GM13977 (cell line): ENCODE measurements around the gene AMER3.

Experiments used
- DNase-seq: peaks from one replicate; pipeline ENCODE4 v3.0.0; 2012; ENCODE audit warnings: low spot score
- CTCF ChIP-seq: IDR thresholded peaks from 2 replicates; pipeline ENCODE4 v1.5.1; 2012; ENCODE audit warnings: mild to moderate bottlenecking, control low read depth; ENCODE audit not compliant: insufficient read depth; ENCODE audit errors: extremely low read depth, missing control alignments
- in situ Hi-C: fragments of 300-500 bp; cut with MboI; formaldehyde crosslinking; loops from one replicate; pipeline ENCODE4 v1.12.0; 2022; ENCODE audit warnings: low sequenced_read_pairs, low pct_unique_long_range_greater_than_20kb, mixed read lengths, inconsistent platforms; ENCODE audit not compliant: unreplicated experiment

Gene AMER3

GRCh38 chr2:130762031-130762909, 6.9 kb downstream of the AMER3 start:
- in situ Hi-C loops = no loop called here
- DNase-seq = no peak
- no peak for TF ChIP-seq CTCF

DNA sequence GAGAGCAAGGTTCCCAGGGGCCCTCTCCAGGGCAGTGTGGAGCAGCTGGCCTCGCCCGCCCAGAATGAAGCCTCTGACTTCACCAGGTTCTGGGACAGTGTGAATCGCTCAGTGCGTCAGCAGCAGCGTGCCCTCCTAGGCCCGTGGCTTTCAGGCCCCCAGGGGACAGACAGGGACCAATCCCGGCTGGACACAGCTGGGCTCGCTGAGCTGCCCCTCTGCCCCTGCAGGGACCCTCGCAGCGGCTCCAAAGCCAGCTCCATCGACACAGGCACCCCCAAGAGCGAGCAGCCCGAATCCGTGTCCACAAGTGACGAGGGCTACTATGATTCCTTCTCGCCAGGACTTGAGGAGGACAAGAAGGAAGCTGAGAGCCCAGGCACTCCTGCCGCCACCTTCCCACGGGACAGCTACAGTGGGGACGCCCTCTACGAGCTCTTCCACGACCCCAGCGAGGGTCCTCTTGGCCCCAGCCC, 7.6 kb downstream of the AMER3 start:
- DNase-seq = no peak
- no peak for TF ChIP-seq CTCF
- in situ Hi-C loops = no loop called here

DNA sequence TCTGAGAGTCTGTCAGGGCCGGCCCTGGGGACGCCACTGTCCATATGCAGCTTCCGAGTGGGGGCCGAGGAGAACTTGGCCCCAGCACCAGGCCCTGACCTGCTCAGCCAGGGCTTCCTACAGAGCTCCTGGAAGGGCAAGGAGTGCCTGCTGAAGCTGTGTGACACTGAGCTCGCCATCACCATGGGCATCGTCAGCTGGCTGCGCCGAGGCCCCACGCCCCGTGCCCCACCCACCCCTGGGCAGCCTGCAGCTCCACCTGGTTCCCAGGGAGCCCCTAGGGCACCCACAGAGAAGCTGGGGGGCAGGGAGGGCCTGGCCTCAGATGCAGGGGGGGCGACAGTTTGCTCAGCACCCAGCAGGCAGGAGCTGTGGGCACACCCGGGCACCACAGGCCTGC, 8.1 kb downstream of the AMER3 start:
- no peak for TF ChIP-seq CTCF
- DNase-seq = no peak
- in situ Hi-C loops = no loop called here

DNA sequence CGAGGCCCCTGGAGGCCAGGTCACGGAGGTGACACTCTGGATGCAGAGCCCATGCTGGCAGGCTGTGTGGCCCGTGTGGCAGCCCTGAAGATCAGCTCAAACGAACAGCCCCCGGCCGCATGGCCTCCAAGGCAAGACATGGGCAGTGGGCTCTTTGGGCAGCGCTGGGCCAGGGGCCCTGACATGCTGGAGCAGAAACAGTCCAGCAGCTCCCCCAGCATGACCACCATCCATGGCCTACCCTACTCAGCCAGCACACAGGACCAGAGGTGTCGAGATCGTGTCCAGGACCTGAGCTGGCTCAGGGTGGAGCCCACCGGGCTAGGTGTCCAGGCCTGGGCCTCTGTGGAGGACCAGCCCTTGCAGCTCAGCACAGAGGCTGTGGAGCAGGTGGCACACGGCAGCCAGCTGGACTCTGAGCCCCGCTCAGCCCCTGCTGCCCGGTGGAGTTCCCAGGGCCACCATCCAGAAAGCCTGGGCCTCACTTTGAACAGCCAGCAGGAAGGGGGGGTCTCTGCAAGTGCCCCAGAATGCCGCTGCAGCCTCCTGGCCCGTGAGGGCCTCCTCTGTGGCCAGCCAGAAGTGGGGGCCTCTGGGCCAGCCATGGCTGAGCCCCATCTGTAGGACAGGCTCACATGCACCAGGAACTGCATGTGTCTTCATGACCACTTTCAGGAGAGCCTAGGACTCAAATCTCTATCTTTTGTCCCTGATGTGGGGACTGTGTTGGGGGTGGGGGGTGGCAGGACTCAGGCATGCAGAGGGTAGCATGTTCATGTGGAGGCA, 8.9 kb downstream of the AMER3 start:
- no peak for DNase-seq
- TF ChIP-seq CTCF = no peak
- in situ Hi-C loops = no loop called here

GRCh38 chr2:130764821-130765115, 9.4 kb downstream of the AMER3 start:
- no peak for TF ChIP-seq CTCF
- in situ Hi-C loops = no loop called here
- DNase-seq = no peak

DNA sequence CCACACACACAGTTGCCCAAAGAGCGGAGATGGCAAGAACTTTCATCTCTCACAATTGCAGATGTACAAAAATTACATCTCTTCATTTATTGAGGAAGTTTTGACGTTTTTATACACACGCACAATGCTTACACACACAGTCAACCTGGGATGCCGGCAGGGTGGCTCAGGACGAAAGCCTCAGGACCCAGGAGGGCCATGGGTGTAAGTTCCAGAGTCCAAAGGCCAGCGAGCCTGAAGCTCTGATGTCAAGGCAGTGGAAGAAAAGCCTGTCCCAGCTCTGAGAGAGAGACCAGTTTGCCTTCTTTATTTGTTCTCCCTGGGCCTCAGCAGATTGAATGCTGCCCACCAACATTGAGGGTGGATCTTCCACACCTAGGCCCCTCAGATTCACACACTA, 10.1 kb downstream of the AMER3 start:
- in situ Hi-C loops = no loop called here
- TF ChIP-seq CTCF = no peak
- no peak for DNase-seq
